ENCODE measurements around the gene TOX2.

TOX2 gene

GRCh38 chr20:44005661-44006060 is 91.0 kb downstream of the TOX2 start:
- no peak for DNase-seq

- no peak for DNase-seq
Measured at GRCh38 chr20:44006126-44006525, 91.5 kb downstream of the TOX2 start.

DNA sequence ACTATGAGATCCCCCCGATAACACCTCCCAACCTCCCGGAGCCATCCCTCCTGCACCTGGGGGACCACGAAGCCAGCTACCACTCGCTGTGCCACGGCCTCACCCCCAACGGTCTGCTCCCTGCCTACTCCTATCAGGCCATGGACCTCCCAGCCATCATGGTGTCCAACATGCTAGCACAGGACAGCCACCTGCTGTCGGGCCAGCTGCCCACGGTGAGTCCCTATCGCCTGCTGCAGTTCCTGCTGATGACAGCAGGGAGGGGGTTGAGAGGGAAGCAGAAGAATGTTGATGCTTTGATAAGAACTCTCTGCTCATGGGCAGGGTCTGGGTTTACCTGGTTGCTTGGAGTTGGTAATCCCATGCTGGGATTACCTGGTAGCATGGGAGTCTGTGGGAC is 91.9 kb downstream of the TOX2 start:
- no peak for DNase-seq

DNA sequence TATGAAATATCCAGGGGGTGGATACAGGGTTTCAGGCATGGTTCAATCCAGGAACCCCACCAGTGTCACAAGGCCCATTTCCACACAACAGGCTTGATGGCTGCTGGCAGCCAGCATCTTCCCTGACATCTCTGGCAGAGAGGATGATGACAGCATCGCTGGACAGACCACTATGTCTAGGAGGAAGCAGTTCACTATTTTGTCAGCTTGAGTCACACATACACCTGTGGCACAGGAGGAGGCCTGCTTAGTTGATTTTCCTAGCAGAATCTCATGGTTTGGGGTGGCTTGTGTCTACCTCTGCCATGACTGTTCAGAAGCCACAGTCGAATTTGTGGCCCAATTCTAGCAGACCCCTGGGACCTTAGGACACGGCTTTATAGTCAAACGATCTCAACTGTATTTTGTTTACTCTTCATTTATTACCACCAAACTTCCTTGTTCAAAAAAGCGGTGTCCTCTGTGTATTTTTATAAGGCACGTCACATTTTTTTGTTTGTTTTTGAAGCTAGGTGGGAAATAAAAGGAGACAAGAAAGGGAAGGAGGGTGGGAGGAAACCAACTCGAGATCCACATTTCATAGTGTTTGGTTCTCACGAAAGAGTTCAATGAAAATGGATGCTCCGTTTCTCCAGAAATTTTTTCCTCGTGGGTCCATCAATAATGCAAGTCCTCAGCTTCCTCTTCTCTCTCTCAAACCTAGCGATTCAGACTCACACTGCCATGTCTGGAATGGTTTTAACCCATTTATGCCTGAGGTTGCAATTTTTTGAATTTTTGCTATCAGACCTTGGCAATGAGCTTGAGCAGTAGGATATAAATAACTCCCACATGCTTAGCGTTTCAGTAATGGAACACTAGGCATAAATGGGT is 94.4 kb downstream of the TOX2 start:
- DNase-seq = no peak

DNA sequence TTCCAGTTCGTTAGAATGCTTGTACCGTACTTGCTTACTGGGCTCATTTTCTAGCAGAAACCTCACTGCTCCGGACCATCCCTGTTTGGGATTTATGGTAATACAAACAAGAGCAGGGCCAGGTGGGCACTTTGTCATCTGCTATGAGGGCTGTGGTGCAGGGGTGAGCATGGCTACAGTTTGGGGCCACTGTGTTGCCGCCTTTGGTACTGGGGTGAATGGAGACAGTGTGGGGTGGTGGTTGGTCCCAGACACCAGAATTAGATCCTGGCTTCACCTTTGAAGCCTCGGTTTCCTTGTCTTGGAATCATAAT is 95.0 kb downstream of the TOX2 start:
- DNase-seq = no peak

- DNase-seq = no peak
Measured at GRCh38 chr20:44010162-44010704, 95.6 kb downstream of the TOX2 start.

DNA sequence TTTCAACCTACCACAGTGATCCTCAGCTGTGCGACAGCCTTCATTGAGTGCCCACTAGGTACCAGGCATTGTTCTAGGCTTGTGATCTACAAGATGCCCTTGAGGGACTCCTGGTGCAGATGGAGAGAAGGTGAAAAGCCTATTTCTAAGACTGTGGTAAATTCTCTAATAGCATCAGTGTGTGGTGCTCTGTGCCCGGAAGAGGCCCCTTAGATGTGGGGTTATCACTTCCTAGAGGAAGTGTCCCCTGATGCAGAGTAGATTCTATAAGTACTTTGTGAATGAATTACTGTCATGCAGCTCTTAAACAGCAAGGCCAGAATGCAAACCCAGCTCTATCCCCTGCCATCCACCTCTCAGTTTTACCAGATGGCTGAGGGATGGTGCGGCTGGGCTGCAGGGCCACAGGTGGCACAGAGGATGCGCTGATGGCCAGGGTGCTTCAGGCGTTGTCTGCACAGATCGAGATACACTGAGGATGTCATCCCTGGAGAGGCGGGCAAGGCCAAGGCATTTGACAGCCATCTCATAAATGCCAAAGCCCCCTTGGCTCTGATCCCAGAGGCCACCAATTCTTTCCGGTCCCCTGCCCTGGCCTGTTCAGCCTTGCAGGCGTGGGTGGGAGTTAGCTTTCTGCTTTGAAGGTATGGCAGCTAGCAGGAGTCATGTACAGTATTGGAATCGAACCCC is 96.7 kb downstream of the TOX2 start:
- no peak for DNase-seq

GRCh38 chr20:44012466-44013226 is 98.0 kb downstream of the TOX2 start:
- DNase-seq = no peak

- no peak for DNase-seq
Measured at GRCh38 chr20:44014807-44015732, 100.4 kb downstream of the TOX2 start.

DNA sequence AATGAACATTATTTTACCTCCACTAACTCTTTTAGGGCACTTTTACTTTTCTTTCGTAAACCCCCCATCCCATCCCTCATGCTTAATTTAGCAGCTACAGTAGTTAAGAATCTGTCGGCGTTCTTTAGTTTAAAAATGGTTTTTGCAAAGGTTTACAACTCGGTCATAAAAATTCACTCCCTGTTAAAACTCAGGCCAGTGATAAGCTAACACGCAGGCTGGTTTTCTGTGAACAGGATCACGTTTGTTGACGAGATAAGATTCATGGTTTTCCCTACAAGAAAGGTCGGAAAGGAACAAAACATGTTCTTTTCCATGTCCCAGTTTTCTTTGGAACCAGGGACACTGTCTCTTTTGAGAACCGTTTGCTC is 101.1 kb downstream of the TOX2 start:
- no peak for DNase-seq

DNA sequence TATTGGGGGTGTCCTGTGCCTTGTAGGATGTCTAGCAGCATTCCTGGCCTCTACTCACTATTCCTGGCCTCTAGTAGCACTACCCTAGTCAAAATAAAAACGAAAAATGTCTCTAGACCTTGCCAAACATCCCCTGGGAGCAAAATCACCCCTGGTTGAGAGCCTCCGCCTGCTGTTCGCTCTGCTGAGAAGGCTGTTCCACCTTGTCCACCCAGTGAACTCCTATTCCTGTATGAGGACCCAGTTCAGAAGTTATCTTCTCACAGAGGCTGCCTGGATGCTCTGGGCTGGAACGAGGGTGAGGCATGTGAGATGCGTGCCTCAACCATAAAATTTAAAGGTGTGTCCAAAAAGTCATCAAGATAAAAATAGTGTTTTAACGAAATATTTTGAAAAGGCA is 101.9 kb downstream of the TOX2 start:
- no peak for DNase-seq

DNA sequence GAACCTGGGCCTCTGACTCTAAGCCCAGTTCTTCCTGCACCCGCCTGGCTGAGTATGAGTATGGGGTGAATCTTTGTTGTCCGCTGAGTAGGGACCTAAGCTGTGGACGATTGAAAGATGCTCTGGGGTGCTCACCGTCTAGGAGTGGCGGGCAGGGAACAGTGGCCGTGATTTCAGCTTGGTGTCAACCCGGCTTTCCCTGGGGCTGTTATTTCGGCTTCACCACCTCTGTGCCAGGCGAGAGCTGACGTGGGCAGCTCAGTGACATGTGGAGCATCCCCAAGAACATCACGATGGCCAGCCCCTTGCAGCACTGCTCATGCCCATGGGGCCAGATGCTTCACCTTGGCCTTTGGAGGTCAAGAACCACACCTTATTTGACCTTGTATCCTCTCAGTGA is 102.6 kb downstream of the TOX2 start:
- no peak for DNase-seq

DNA sequence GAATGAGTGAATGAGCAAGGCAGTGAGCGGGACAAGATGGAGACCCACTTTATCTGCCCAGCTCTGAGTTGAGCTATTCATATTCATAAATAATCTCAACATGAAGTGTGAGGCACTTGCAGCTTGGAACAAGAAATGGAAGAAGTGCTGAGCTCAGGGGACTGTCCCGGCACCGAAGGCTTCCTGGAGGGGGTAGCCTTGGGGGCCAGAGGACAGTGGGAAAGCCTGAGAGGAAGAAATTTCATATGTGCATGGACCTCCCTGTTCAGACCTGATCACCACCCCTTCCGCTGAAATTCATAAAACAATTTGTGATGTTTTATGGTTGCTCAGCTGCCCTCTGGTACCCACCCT is 103.2 kb downstream of the TOX2 start:
- DNase-seq = no peak

- no peak for DNase-seq
Measured at GRCh38 chr20:44018259-44018941, 103.7 kb downstream of the TOX2 start.

GRCh38 chr20:44018942-44019637 is 104.4 kb downstream of the TOX2 start:
- no peak for DNase-seq

DNA sequence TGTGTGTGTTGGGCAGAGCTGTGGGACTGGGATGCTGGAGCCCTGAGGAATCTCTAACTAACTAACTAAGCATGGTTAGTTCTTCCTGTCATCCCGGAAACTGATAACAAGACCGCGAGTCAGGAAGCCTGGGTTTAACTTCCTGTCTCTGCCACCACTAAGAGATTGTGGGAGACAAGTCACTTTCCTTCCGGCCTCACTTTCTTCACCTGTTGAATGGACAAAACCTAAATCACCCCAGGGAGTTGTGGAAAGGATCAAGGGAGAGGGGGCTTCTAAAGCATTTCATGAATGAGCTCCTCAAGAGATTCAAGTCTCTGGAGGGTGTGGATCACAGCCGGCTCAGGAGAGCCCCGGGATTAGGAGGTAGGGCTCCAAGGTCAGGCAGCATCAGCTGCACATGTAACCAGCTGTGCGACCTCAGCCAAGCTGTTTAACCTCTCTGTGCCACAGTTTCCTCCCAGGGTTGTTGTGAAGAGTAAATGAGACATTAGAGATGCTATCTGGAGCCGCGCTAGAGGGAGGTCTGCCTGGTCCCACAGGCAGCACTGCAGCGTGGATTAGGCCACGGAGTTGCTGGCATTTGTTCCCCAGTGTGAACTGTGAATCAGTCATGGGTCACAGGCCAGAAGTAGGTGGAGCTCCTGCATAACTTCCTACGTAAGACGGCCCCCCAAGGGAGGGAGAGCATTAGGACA is 105.1 kb downstream of the TOX2 start:
- DNase-seq = no peak

- DNase-seq = no peak
Measured at GRCh38 chr20:44020406-44021148, 105.9 kb downstream of the TOX2 start.

DNA sequence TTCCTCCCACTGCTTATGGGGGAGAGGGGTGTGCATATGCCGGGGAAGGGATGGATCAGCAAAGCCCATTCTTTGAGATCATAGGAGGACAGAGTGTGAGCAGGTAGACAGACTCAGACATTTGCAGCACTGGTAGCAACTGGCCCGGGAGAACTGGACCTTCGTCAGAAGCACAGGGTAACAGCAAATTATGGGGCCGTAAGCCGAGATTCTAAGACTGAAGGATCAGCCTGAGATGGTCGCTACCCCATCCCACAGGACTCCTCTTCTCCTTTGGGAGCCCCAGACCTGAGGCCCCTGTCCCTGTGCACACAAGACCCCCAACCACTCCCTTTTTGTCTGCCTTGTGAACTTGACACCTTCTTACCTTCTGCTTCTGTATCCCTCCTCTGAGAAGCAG is 106.5 kb downstream of the TOX2 start:
- DNase-seq = no peak

GRCh38 chr20:44021900-44022299 is 107.2 kb downstream of the TOX2 start:
- no peak for DNase-seq

DNA sequence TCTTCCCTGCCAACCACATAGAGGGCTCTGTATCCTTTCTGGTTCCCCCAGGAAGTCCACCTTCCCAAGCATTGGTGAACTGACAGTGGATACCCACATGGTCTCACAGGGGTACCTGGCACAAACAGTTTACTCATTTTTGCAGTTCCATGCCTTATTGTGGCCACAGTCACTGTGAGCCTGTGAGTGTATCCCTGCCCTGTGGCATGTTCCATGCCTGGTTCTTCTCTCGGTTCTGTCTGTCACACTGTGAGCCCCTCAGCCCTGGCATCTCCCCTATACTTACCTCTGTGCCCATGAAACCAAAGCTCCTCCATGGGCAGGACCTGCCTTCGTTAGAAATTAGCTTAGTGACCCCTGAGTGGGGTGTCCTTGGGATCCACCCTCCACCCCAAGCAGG is 107.8 kb downstream of the TOX2 start:
- no peak for DNase-seq

All from NCI-H1694 (cell line).